SK-N-SH (cell line): ENCODE results near the gene IQSEC1.

Source experiments
- CTCF ChIP-seq: fragments of 200-600 bp; sonication (generic); IDR thresholded peaks from 2 replicates; pipeline ENCODE4 v1.6.1; 2017; ENCODE audit warnings: antibody characterized with exemption, mild to moderate bottlenecking, moderate library complexity
- EP300 ChIP-seq, 2 experiments: IDR thresholded peaks; 2 replicates each; pipeline versions ENCODE4 v1.4.0 to v1.6.1; 2012; ENCODE audit warnings: borderline replicate concordance in 1 of 2, low read depth in 1 of 2, low read length in 1 of 2
- FOXJ3 ChIP-seq: sonication (generic); formaldehyde crosslinking; IDR thresholded peaks from 2 replicates; pipeline ENCODE4 v1.5.1; 2020; ENCODE audit warnings: mild to moderate bottlenecking, missing genetic modification reagents
- REST ChIP-seq: IDR thresholded peaks from 2 replicates; pipeline ENCODE4 v1.6.1; 2012; ENCODE audit warnings: mild to moderate bottlenecking, low read depth, low read length, moderate library complexity

GRCh38 chr3:13091898-13092611 lies 18.8 kb upstream of the IQSEC1 start:
- no peak for TF ChIP-seq REST
- TF ChIP-seq FOXJ3 (CRISPR knock-in tag), result no peak
- TF ChIP-seq CTCF, result peak; percentile 86
- TF ChIP-seq EP300 (IDR thresholded peaks at IDR 0.05; ENCODE audit: borderline replicate concordance in 1 of 2, low read depth in 1 of 2, low read length in 1 of 2), result no peak
